Natural killer cell (primary cell): Measurements from ENCODE around the gene MOSPD3. TPM values are rescaled to one million over a fixed set of nuclear protein-coding genes. Genes with fewer than 3 reads are reported as not detected.

Experiments used
- ATAC-seq, 3 donors: fragments of 150-1000 bp in 2 of 3; fragments of 200-7000 bp in 1 of 3; cut with Tn5 transposase; 1 replicate in 1 of 3; 2 replicates in 2 of 3; pipeline ENCODE4 v1.10.0; 2021; ENCODE audit warnings: mild to moderate bottlenecking in 2 of 3, moderate library complexity in 2 of 3
- DNase-seq, 2 donors: peaks; one replicate each; pipeline versions ENCODE4 v3.0.0 to v3.0.0-alpha.2; 2013 to 2021; ENCODE audit warnings: mixed read lengths in 1 of 2
- H3K27ac ChIP-seq: one replicate; pipeline ENCODE4 v1.5.1; 2013; ENCODE audit warnings: mild to moderate bottlenecking, low read length
- H3K27me3 ChIP-seq: one replicate; pipeline ENCODE4 v1.6.1; 2013; ENCODE audit warnings: low read length; ENCODE audit not compliant: control insufficient read depth, insufficient read depth
- H3K36me3 ChIP-seq: one replicate; pipeline ENCODE4 v1.6.1; 2013; ENCODE audit warnings: low read length; ENCODE audit not compliant: control insufficient read depth, insufficient read depth
- H3K4me1 ChIP-seq: one replicate; pipeline ENCODE4 v1.6.1; 2013; ENCODE audit warnings: low read length; ENCODE audit not compliant: control insufficient read depth, insufficient read depth
- H3K4me3 ChIP-seq: one replicate; pipeline ENCODE4 v1.5.1; 2013; ENCODE audit warnings: low read length
- H3K9me3 ChIP-seq: one replicate; pipeline ENCODE4 v1.6.1; 2013; ENCODE audit warnings: low read length; ENCODE audit not compliant: control insufficient read depth, insufficient read depth
- H3K27ac Mint-ChIP-seq, 2 donors: one replicate each; pipeline ENCODE4 v1.8.0; 2022; ENCODE audit warnings: mild to moderate bottlenecking in 2 of 2, mixed read lengths in 2 of 2, moderate library complexity in 1 of 2
- H3K27me3 Mint-ChIP-seq, 2 donors: one replicate each; pipeline ENCODE4 v1.8.0; 2022; ENCODE audit warnings: low read depth in 2 of 2, mixed read lengths in 2 of 2
- H3K36me3 Mint-ChIP-seq: one replicate; pipeline ENCODE4 v1.8.0; 2022; ENCODE audit warnings: mixed read lengths
- H3K4me1 Mint-ChIP-seq, 2 donors: one replicate each; pipeline ENCODE4 v1.8.0; 2022; ENCODE audit warnings: mixed read lengths in 2 of 2
- H3K4me3 Mint-ChIP-seq: one replicate; pipeline ENCODE4 v1.8.0; 2022; ENCODE audit warnings: mild to moderate bottlenecking, moderate library complexity, mixed read lengths
- H3K9me3 Mint-ChIP-seq, 2 donors: one replicate each; pipeline ENCODE4 v1.8.0; 2022; ENCODE audit warnings: mixed read lengths in 2 of 2
- CTCF ChIP-seq: fragments of 200-600 bp; IDR thresholded peaks from one replicate; pipeline ENCODE4 v1.8.0; 2022; ENCODE audit warnings: antibody characterized with exemption
- WGBS: methylation state at CpG from one replicate; pipeline ENCODE4 v1.1.7; 2013; ENCODE audit warnings: missing lambda C conversion rate; ENCODE audit not compliant: insufficient coverage; 5-methylcytosine and 5-hydroxymethylcytosine counted together
- intact Hi-C: fragments of 100-400 bp; cut with micrococcal nuclease; formaldehyde crosslinking; loops from one replicate; pipeline ENCODE4 v1.14.2; 2022
- total RNA-seq, 4 donors: library from RNA; stranded (reverse); fragments of 120-200 nt in 1 of 4; gene quantifications; one replicate each; pipeline versions ENCODE4 v1.2.3 to v1.2.4, GENCODE V29; 2013 to 2022

MOSPD3 gene
- total RNA-seq, 3 donors from 2014 or later (not counting 1 experiment from before 2014, with no cell fraction given): 14.5 to 15.9 (median 15.5) TPM

DNA sequence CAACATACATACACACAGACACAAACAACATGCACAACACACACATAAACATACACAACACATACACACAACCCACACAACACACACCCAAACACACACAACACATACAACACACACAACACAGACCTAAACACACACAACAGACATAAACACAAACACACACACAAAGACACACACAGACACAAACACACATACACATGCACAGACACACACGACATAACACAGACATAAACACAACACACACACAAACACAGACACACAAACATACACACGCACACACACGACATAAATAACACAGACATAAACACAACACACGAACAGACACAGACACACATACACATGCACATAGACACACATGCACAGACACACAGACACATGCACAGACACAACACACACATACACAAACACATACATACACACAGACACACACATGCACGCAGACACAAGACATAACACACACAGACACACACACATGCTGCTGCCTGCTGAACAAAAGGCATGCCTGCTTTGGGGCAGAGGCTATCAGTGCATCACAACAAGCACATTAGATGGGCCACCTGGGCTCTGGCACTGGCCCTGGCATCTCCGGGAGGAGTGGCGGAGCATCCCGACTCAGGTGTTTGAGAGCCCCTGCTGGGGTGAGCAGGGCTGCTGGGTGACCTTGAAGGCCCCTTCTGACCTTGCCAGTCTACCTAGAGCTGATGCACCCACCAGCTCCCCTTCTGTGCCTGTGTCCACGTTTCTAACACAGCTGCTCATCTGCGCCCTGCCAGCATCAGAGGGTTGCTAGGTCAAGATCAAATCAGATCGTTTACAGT lies 31.7 kb upstream of the MOSPD3 start:
- ATAC-seq (no peak), DNase-seq (no peak)
- Histone ChIP-seq H3K4me3 (no peak overlapping the region), H3K36me3 (peaks cover 66% of the 10 kb centered on the region), H3K27ac (no peak overlapping the region), H3K4me1 (peaks cover 41% of the 10 kb centered on the region), H3K27me3 (no peaks in the 10 kb centered on the region), H3K9me3 (no peaks in the 10 kb centered on the region)
- 97% methylated on average over 11 of the region's 11 CpGs for WGBS
- no peaks in the 10 kb centered on the region for H3K36me3 Mint-ChIP-seq
- no peak for TF ChIP-seq CTCF
- H3K27ac Mint-ChIP-seq: no peak overlapping the region
- H3K9me3 Mint-ChIP-seq: no peaks in the 10 kb centered on the region
- no peak overlapping the region for H3K4me3 Mint-ChIP-seq
- intact Hi-C loops: no loop called here
- H3K27me3 Mint-ChIP-seq: no peaks in the 10 kb centered on the region
- peaks cover 19 to 25% of the 10 kb centered on the region in 2 donors for H3K4me1 Mint-ChIP-seq

- no peaks in the 10 kb centered on the region for H3K36me3 Mint-ChIP-seq
- H3K9me3 ChIP-seq: no peaks in the 10 kb centered on the region
- peak overlapping the region; percentile 92 for H3K27ac ChIP-seq
- peak overlapping the region; percentile 89 to 92 for H3K27ac Mint-ChIP-seq
- DNase-seq: no peak
- intact Hi-C loops: no loop called here
- no peaks in the 10 kb centered on the region for H3K27me3 ChIP-seq
- no peak for ATAC-seq
- 90% methylated on average over 18 of the region's 20 CpGs for WGBS
- TF ChIP-seq CTCF: no peak
- peak overlapping the region; percentile 26 for H3K4me3 Mint-ChIP-seq
- peaks cover 46% of the 10 kb centered on the region for H3K4me1 ChIP-seq
- H3K4me1 Mint-ChIP-seq: peaks cover 19 to 34% of the 10 kb centered on the region in 2 donors
- H3K4me3 ChIP-seq: no peak overlapping the region
- H3K9me3 Mint-ChIP-seq: no peaks in the 10 kb centered on the region
- H3K27me3 Mint-ChIP-seq: no peaks in the 10 kb centered on the region
- H3K36me3 ChIP-seq: peaks cover 51% of the 10 kb centered on the region
These were observed 30.2 kb upstream of the MOSPD3 start for GRCh38 chr7:100582041-100582579.

GRCh38 chr7:100582650-100583049 lies 29.7 kb upstream of the MOSPD3 start:
- WGBS: 61% methylated on average over 11 of the region's 11 CpGs
- peaks cover 48% of the 10 kb centered on the region for H3K4me1 ChIP-seq
- H3K36me3 ChIP-seq: peaks cover 47% of the 10 kb centered on the region

More at GRCh38 chr7:100582650-100583049, 29.7 kb upstream of the MOSPD3 start:
- no peaks in the 10 kb centered on the region for H3K9me3 Mint-ChIP-seq
- Histone ChIP-seq H3K27me3 (no peaks in the 10 kb centered on the region), H3K27ac (peak overlapping the region; percentile 92), H3K9me3 (no peaks in the 10 kb centered on the region), H3K4me3 (no peak overlapping the region)
- peak overlapping the region; percentile 6 for H3K4me3 Mint-ChIP-seq
- ATAC-seq (no peak), DNase-seq (no peak)
- no peaks in the 10 kb centered on the region for H3K36me3 Mint-ChIP-seq
- H3K27me3 Mint-ChIP-seq: no peaks in the 10 kb centered on the region
- no peak for TF ChIP-seq CTCF
- intact Hi-C loops: no loop called here
- H3K4me1 Mint-ChIP-seq: peaks cover 19 to 34% of the 10 kb centered on the region in 2 donors
- peak overlapping the region; percentile 89 to 92 for H3K27ac Mint-ChIP-seq
